Measurements from ENCODE around the gene METRN.

DNA sequence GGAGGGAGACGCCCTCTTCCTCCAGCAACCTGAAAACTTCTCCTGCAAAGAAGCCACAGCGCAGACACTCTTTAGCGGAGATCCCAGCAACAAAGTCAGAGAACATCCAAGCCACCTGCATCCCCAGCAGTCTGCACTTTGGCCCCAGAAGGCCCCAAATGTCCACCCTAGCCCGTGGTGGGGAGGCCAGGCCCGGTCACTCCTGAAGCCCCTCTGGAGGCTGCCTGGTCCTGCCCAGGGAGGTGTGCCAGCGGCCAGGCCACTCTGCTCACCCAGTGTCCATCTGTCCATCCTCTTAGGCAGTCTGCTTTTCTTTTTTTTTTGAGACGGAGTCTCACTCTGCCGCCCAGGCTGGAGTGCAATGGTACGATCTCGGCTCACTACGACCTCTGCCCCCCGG lies 17.4 kb downstream of the METRN start:
- TF ChIP-seq, protein P1, sequence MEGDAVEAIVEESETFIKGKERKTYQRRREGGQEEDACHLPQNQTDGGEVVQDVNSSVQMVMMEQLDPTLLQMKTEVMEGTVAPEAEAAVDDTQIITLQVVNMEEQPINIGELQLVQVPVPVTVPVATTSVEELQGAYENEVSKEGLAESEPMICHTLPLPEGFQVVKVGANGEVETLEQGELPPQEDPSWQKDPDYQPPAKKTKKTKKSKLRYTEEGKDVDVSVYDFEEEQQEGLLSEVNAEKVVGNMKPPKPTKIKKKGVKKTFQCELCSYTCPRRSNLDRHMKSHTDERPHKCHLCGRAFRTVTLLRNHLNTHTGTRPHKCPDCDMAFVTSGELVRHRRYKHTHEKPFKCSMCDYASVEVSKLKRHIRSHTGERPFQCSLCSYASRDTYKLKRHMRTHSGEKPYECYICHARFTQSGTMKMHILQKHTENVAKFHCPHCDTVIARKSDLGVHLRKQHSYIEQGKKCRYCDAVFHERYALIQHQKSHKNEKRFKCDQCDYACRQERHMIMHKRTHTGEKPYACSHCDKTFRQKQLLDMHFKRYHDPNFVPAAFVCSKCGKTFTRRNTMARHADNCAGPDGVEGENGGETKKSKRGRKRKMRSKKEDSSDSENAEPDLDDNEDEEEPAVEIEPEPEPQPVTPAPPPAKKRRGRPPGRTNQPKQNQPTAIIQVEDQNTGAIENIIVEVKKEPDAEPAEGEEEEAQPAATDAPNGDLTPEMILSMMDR (IDR thresholded peaks at IDR 0.05) = no peak
- TF ChIP-seq POLR2A (IDR thresholded peaks at IDR 0.05) = no peak

Measured in prostate gland (tissue), 2 donors.